Osteoblast (primary cell): Measurements from ENCODE around the gene ZMIZ1. TPM values are rescaled to one million over a fixed set of nuclear protein-coding genes. Genes with fewer than 3 reads are reported as not detected.

Experiments used
- DNase-seq: peaks from one replicate; pipeline ENCODE4 v3.0.0; 2011; ENCODE audit warnings: low spot score, mixed read lengths; ENCODE audit not compliant: insufficient read length; ENCODE audit errors: missing footprints
- H2AFZ ChIP-seq: 2 replicates; pipeline ENCODE4 v1.6.0; 2011; ENCODE audit warnings: mild to moderate bottlenecking, low read length
- H3K27ac ChIP-seq: 2 replicates; pipeline ENCODE4 v1.5.1; 2011; ENCODE audit warnings: mild to moderate bottlenecking, low read depth, low read length, moderate library complexity
- H3K27me3 ChIP-seq: 2 replicates; pipeline ENCODE4 v1.6.0; 2012; ENCODE audit warnings: mild to moderate bottlenecking, control low read depth, inconsistent platforms, low read length, moderate library complexity; ENCODE audit not compliant: insufficient read depth
- H3K36me3 ChIP-seq: 2 replicates; pipeline ENCODE4 v1.5.1; 2011; ENCODE audit warnings: mild to moderate bottlenecking, low read length, control low read depth, moderate library complexity; ENCODE audit not compliant: insufficient read depth
- H3K4me1 ChIP-seq: 2 replicates; pipeline ENCODE4 v1.5.1; 2011; ENCODE audit warnings: mild to moderate bottlenecking, low read length, control low read depth, moderate library complexity; ENCODE audit not compliant: insufficient read depth
- H3K4me2 ChIP-seq: 2 replicates; pipeline ENCODE4 v1.6.0; 2011; ENCODE audit warnings: mild to moderate bottlenecking, low read length; ENCODE audit not compliant: insufficient read depth
- H3K4me3 ChIP-seq: fragments of 200-600 bp; sonication (generic); 3 replicates; pipeline ENCODE4 v1.5.1; 2012; ENCODE audit warnings: mild to moderate bottlenecking, low read length, inconsistent platforms; ENCODE audit not compliant: insufficient read depth
- H3K79me2 ChIP-seq: 2 replicates; pipeline ENCODE4 v1.6.0; 2012; ENCODE audit warnings: mild to moderate bottlenecking, low read length, control low read depth, inconsistent platforms; ENCODE audit not compliant: insufficient read depth
- H3K9me3 ChIP-seq: 2 replicates; pipeline ENCODE4 v1.5.1; 2011; ENCODE audit warnings: low read depth, low read length, control low read depth
- H4K20me1 ChIP-seq: 2 replicates; pipeline ENCODE4 v1.6.0; 2012; ENCODE audit warnings: mild to moderate bottlenecking, low read length, control low read depth; ENCODE audit not compliant: insufficient read depth
- total RNA-seq: library from RNA; depleted of rRNA; stranded (reverse); fragments of >200 nt; gene quantifications from 2 replicates; pipeline ENCODE4 v1.2.3, GENCODE V29; 2012
- TF ChIP-seq, protein P1 (sequence below): IDR thresholded peaks from 2 replicates; pipeline ENCODE4 v1.5.1; 2011; ENCODE audit warnings: mild to moderate bottlenecking, low read depth, low read length, moderate library complexity; ENCODE audit errors: extremely low read depth

The ZMIZ1 gene
- total RNA-seq, 1 donor: 40.9 TPM

DNA sequence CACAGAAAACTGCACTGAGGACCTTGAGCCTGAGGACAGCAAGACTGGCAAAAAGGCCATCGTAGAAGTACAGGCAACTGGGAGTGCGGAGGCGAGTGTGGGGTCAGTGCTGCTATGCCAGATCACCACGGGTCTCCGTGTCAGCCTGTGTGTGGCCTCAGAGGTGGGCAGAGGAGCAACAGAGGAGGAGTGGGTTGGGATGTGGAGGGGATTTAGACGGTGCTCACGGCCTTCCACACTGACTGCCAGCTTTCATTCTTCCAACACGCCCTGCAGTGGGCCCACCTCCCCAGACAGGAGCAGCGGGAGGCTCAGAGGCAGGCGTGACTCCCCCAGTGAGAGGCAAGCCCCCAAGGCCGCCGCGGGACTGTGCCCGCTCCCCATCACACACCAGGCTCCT lies 17.0 kb upstream of the ZMIZ1 start:
- Histone ChIP-seq H3K9me3 (no peaks in the 10 kb centered on the region), H3K36me3 (no peaks in the 10 kb centered on the region), H3K27ac (no peak overlapping the region), H3K27me3 (no peaks in the 10 kb centered on the region), H3K79me2 (no peaks in the 10 kb centered on the region), H4K20me1 (no peaks in the 10 kb centered on the region), H3K4me1 (peaks cover 15% of the 10 kb centered on the region), H3K4me2 (no peak overlapping the region), H2AFZ (no peak overlapping the region), H3K4me3 (no peak overlapping the region)
- DNase-seq: peak; percentile 59
- TF ChIP-seq, protein P1, sequence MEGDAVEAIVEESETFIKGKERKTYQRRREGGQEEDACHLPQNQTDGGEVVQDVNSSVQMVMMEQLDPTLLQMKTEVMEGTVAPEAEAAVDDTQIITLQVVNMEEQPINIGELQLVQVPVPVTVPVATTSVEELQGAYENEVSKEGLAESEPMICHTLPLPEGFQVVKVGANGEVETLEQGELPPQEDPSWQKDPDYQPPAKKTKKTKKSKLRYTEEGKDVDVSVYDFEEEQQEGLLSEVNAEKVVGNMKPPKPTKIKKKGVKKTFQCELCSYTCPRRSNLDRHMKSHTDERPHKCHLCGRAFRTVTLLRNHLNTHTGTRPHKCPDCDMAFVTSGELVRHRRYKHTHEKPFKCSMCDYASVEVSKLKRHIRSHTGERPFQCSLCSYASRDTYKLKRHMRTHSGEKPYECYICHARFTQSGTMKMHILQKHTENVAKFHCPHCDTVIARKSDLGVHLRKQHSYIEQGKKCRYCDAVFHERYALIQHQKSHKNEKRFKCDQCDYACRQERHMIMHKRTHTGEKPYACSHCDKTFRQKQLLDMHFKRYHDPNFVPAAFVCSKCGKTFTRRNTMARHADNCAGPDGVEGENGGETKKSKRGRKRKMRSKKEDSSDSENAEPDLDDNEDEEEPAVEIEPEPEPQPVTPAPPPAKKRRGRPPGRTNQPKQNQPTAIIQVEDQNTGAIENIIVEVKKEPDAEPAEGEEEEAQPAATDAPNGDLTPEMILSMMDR: no peak

DNA sequence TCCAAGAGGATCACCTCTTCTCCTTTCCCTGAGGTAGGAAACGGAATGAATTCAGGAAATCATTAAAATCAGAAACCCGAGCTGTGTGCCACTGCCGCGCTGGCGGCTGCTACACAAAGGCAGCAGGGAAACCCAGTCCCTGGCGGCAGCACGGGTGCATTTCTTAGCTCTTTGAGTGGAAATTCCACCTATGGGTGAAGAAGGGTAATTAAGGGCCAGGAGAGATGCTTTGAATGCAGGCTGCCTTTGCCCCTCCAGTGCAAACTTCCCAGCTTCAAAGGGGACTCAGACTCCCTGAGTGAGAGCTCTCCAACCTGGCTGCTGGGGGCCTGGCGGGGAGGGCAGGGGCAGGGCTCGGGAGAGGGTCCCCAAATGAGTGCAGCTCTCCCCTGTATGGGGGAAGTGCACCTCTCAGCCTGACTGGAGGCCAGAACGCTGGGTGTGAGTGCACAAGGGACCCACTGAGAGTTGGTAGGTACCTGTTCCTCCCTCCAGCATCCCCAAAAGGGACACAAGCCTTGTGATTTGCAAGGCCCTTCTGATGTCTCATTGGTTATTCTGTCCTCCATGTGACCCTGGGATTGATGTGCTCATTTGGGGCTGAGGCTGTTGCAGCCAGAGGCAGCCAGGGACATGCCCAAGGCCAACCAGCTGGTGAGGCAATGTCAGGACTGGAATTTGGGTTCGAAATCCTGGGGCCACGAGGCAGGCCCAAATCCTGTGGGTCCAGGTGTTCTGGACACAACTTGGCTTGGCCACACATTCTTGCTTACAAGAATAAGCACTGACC lies 16.3 kb upstream of the ZMIZ1 start:
- Histone ChIP-seq H3K36me3 (no peaks in the 10 kb centered on the region), H3K4me1 (peaks cover 15% of the 10 kb centered on the region), H3K4me2 (no peak overlapping the region), H3K9me3 (no peaks in the 10 kb centered on the region), H3K4me3 (no peak overlapping the region), H3K79me2 (no peaks in the 10 kb centered on the region), H4K20me1 (no peaks in the 10 kb centered on the region), H2AFZ (no peak overlapping the region), H3K27me3 (no peaks in the 10 kb centered on the region), H3K27ac (no peak overlapping the region)
- peak; percentile 90 for DNase-seq
- TF ChIP-seq, protein P1: peak; percentile 10

DNA sequence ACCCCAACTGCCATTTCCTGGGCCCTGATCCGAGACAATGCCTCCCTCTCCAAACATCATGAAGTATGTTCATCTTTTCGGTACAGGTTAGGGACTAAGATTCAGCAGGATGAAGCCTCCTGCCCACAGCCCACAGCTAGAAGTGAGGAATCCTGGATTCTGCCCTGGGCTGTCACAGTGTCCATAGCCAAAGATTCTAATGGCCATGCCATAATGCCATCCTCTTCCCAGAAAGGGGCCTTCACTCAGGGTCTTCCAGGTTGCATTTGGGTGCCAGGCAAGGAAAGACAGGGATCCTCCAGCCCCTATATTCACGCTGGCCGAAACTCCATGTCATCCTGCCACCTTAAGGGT lies 15.7 kb upstream of the ZMIZ1 start:
- H3K27me3 ChIP-seq: peaks cover 3% of the 10 kb centered on the region
- no peak overlapping the region for H3K4me3 ChIP-seq
- H2AFZ ChIP-seq: no peak overlapping the region
- H3K27ac ChIP-seq: no peak overlapping the region
- no peak overlapping the region for H3K4me2 ChIP-seq
- no peaks in the 10 kb centered on the region for H3K9me3 ChIP-seq
- no peaks in the 10 kb centered on the region for H3K79me2 ChIP-seq
- peaks cover 15% of the 10 kb centered on the region for H3K4me1 ChIP-seq
- H3K36me3 ChIP-seq: no peaks in the 10 kb centered on the region
- H4K20me1 ChIP-seq: no peaks in the 10 kb centered on the region
- peak; percentile 5 for DNase-seq
- TF ChIP-seq, protein P1: no peak

GRCh38 chr10:79053481-79054202 lies 15.1 kb upstream of the ZMIZ1 start:
- Histone ChIP-seq H2AFZ (no peak overlapping the region), H3K9me3 (no peaks in the 10 kb centered on the region), H3K79me2 (no peaks in the 10 kb centered on the region), H3K36me3 (no peaks in the 10 kb centered on the region), H3K4me2 (no peak overlapping the region), H3K4me1 (peaks cover 15% of the 10 kb centered on the region), H3K27me3 (peaks cover 3% of the 10 kb centered on the region), H3K27ac (no peak overlapping the region), H4K20me1 (no peaks in the 10 kb centered on the region), H3K4me3 (no peak overlapping the region)
- DNase-seq: peak; percentile 30
- TF ChIP-seq, protein P1: no peak
